Panc1 (cell line): ENCODE data around the gene RPS6KB2. TPM values are rescaled to one million over a fixed set of nuclear protein-coding genes. Genes with fewer than 3 reads are reported as not detected.
A peak's percentile ranks its signal among the peaks of the same experiment; 100 is the strongest.

Source experiments
- ATAC-seq: fragments of 200-7000 bp; cut with Tn5 transposase; 2 replicates; pipeline ENCODE4 v1.9.1; 2020; ENCODE audit warnings: mild to moderate bottlenecking, moderate library complexity
- BruUV-seq: library from RNA; stranded (reverse); fragments of 400-500 nt; replicated peaks from 2 replicates; lab custom pipeline; 2021; lab: Mats Ljungman, UMichigan
- CTCF ChIA-PET: fragments of 300-600 bp; sonication (Branson Sonifier 250); formaldehyde crosslinking; loops from one replicate; lab custom pipeline; 2022; ENCODE audit warnings: antibody characterized with exemption; lab: Charles Lee
- POLR2A ChIA-PET: fragments of 300-600 bp; sonication (Branson Sonifier 250); formaldehyde crosslinking; loops from one replicate; lab custom pipeline; 2022; ENCODE audit warnings: antibody characterized with exemption; lab: Charles Lee
- DNase-seq: peaks from one replicate; pipeline ENCODE4 v3.0.0-alpha.2; 2010; ENCODE audit warnings: low read depth, low spot score
- H3K27ac ChIP-seq: 2 replicates; pipeline ENCODE4 v1.5.1; 2011; ENCODE audit warnings: mild to moderate bottlenecking, low read length, inconsistent platforms
- H3K27me3 ChIP-seq: fragments of 200-500 bp; sonication (Bioruptor generic); 2 replicates; pipeline ENCODE4 v1.6.0; 2014; ENCODE audit warnings: low read length, inconsistent platforms; ENCODE audit not compliant: control insufficient read depth, insufficient read depth
- H3K36me3 ChIP-seq: fragments of 200-500 bp; sonication (Bioruptor generic); 2 replicates; pipeline ENCODE4 v1.5.1; 2014; ENCODE audit warnings: inconsistent platforms, mild to moderate bottlenecking, low read length, moderate library complexity; ENCODE audit not compliant: control insufficient read depth, insufficient read depth
- H3K4me1 ChIP-seq: 2 replicates; pipeline ENCODE4 v1.5.1; 2011; ENCODE audit warnings: inconsistent platforms, mild to moderate bottlenecking, low read length, moderate library complexity; ENCODE audit not compliant: control insufficient read depth, insufficient read depth
- H3K4me3 ChIP-seq, 2 experiments: 2 replicates each; pipeline ENCODE4 v1.5.1; 2011 to 2012; ENCODE audit warnings: low read depth in 2 of 2, low read length in 2 of 2, mild to moderate bottlenecking in 2 of 2, inconsistent platforms in 1 of 2, moderate library complexity in 1 of 2
- H3K9me3 ChIP-seq: fragments of 200-500 bp; sonication (Bioruptor generic); 2 replicates; pipeline ENCODE4 v1.5.1; 2014; ENCODE audit warnings: low read depth, mild to moderate bottlenecking, inconsistent platforms, low read length, moderate library complexity; ENCODE audit not compliant: control insufficient read depth, insufficient read depth
- CTCF ChIP-seq: fragments of 450-650 bp; IDR thresholded peaks from 2 replicates; pipeline ENCODE4 v1.5.1; 2017; ENCODE audit warnings: mild to moderate bottlenecking
- POLR2AphosphoS5 ChIP-seq: IDR thresholded peaks from 2 replicates; pipeline ENCODE4 v1.6.1; 2012; ENCODE audit warnings: mild to moderate bottlenecking, low read depth, low read length, moderate library complexity
- REST ChIP-seq, 2 experiments: IDR thresholded peaks; 2 replicates each; pipeline ENCODE4 v1.6.1; 2011 to 2012; ENCODE audit warnings: low read depth in 2 of 2, control low read depth in 1 of 2, low read length in 1 of 2, mild to moderate bottlenecking in 1 of 2, moderate library complexity in 1 of 2; ENCODE audit not compliant: insufficient read depth in 1 of 2
- SIN3A ChIP-seq: IDR thresholded peaks from 2 replicates; pipeline ENCODE4 v1.6.1; 2012; ENCODE audit warnings: low read depth, mild to moderate bottlenecking, low read length, moderate library complexity, borderline replicate concordance; ENCODE audit not compliant: insufficient read depth
- TCF7L2 ChIP-seq: IDR thresholded peaks from 2 replicates; pipeline ENCODE4 v1.6.1; 2011; ENCODE audit warnings: mild to moderate bottlenecking, low read depth, low read length, inconsistent platforms
- in situ Hi-C: cut with HindIII; loops from 2 replicates; pipeline ENCODE4 v1.10.0; 2016; ENCODE audit warnings: low sequenced_read_pairs, low pct_unique_long_range_greater_than_20kb
- intact Hi-C: fragments of 100-400 bp; cut with micrococcal nuclease; formaldehyde crosslinking; loops from one replicate; pipeline ENCODE4 v1.10.0; 2022; ENCODE audit not compliant: unreplicated experiment
- total RNA-seq: library from RNA; stranded (reverse); gene quantifications from one replicate; pipeline ENCODE4 v1.2.1, GENCODE V29; 2021; ENCODE audit not compliant: unreplicated experiment

RPS6KB2 gene
- total RNA-seq, 1 experiment from 2014 or later, result 68.5 TPM

DNA sequence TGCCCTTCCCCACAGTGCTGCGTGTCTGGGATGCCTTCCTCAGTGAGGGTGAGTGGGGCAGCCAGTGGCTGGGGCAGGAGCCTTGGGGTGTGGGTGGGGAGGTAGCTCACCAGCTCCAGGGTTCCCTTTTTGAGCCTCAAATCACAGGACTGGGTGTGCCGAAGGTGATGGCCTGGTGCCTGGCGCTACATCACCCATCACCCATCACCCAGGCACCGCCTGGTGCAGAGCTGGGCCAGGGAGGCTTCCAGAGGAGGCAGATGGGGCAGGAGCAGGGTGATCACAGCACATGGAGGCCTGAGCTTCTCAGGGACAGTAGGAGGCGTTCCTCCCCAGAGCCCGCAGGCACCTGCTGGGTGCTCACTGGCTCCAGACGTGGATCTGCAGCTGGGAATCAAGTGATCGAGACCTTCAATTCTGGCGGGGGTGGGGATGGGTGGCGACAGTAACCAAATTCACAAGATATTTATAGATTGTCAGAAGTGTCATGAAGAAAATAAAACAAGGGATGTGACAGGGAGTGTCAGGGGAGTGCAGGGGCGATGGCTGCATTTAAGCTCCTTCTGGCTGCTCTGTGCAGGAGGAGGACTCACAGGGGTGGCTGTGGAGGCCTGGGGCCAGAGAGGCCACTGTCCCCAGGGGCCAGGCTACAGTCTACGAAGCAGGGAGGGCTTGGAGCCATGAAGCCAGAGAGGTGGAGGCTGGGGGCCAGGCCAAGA, 21.2 kb upstream of the RPS6KB2 start:
- POLR2A ChIA-PET, result no interaction called here
- intact Hi-C loops, result no loop called here
- ATAC-seq, result peak; percentile 36; the same call in 1 of the 2 replicates

DNA sequence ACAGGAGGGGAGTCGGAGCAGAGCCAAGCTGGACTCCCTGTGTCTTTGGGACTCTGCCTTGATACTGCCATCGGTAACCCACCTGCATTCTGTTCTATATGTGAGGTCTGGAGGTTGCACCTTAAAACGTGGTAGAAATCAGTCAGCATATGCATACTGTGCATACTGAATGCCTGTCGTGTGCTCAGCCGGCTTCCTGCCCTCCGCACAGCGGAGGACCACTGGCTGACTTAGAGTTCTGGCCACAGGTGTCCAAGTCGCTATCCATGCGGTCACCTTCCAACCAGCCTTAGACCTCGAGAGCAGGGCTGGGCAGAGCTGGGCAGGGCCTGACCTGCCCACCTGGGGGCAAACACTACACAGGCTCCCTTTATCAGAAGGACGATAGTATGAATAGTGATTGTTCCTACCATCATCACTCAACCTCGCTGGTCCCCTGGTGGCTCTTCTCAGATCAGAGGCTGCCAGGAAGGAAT, 20.6 kb upstream of the RPS6KB2 start:
- peaks cover 8% of the 10 kb centered on the region; the same call in 1 of the 2 replicates for H3K4me1 ChIP-seq
- H3K36me3 ChIP-seq, result no peaks in the 10 kb centered on the region
- ATAC-seq (no peak), DNase-seq (no peak)
- BruUV-seq, result no TSS peak
- CTCF ChIA-PET, result interaction anchor here (0.6 to 0.7 kb wide), 2 partner anchors 50 to 1965 kb away, joined by 4 to 5 read pairs; no protein-coding TSS in a partner anchor
- H3K4me3 ChIP-seq, result no peak overlapping the region
- H3K9me3 ChIP-seq, result no peaks in the 10 kb centered on the region
- POLR2A ChIA-PET, result no interaction called here
- TF ChIP-seq POLR2AphosphoS5, result no peak
- H3K27me3 ChIP-seq, result no peaks in the 10 kb centered on the region
- no peak overlapping the region for H3K27ac ChIP-seq
- in situ Hi-C loops (no loop called here), intact Hi-C loops (no loop called here)

More for the DNA sequence above, 21.2 kb upstream of the RPS6KB2 start:
- no peak for TF ChIP-seq POLR2AphosphoS5
- TF ChIP-seq CTCF, result no peak
- TF ChIP-seq SIN3A, result no peak
- no peak for TF ChIP-seq REST (IDR thresholded peaks at IDR 0.05; ENCODE audit: insufficient read depth in 1 of 2, low read depth in 2 of 2, low read length in 1 of 2)
- no peak for TF ChIP-seq TCF7L2
- no peaks in the 10 kb centered on the region for H3K36me3 ChIP-seq
- H3K27ac ChIP-seq, result no peak overlapping the region
- no peaks in the 10 kb centered on the region for H3K27me3 ChIP-seq
- H3K4me3 ChIP-seq, result no peak overlapping the region
- H3K4me1 ChIP-seq, result peaks cover 11% of the 10 kb centered on the region
- CTCF ChIA-PET, result interaction anchor here (0.7 to 0.8 kb wide), 3 partner anchors 12 to 1965 kb away, joined by 3 to 4 read pairs (median 4); no protein-coding TSS in a partner anchor
- DNase-seq, result no peak
- no TSS peak for BruUV-seq
- no peaks in the 10 kb centered on the region for H3K9me3 ChIP-seq
- in situ Hi-C loops, result no loop called here
